ENCODE results near the gene TRIM64C. TPM values are rescaled to one million over a fixed set of nuclear protein-coding genes. Genes with fewer than 3 reads are reported as not detected.
"Not testable (repeated sequence)": the region's sequence is repeated elsewhere in the genome, so short reads cannot be mapped to it uniquely, and the experiment has no call there.

TRIM64C gene, protein sequence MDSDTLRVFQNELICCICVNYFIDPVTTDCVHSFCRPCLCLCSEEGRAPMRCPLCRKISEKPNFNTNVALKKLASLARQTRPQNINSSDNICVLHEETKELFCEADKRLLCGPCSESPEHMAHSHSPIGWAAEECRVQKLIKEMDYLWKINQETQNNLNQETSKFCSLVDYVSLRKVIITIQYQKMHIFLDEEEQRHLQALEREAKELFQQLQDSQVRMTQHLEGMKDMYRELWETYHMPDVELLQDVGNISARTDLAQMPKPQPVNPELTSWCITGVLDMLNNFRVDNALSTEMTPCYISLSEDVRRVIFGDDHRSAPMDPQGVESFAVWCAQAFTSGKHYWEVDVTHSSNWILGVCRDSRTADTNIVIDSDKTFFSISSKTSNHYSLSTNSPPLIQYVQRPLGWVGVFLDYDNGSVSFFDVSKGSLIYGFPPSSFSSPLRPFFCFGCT
- not detected for total RNA-seq

GRCh38 chr11:49059012-49059411 lies at the start of gene TRIM64C:
Gene TRIM64C, minus strand, starts transcription at chr11:49059112. Its CDS starts 0 bp downstream, at chr11:49059112.
- DNase-seq; CTCF ChIA-PET; H3K4me1 Mint-ChIP-seq; H3K4me3 Mint-ChIP-seq; H3K36me3 Mint-ChIP-seq (ENCODE audit: low read depth); H3K27ac Mint-ChIP-seq; POLR2A ChIA-PET; H3K27me3 Mint-ChIP-seq; H3K9me3 Mint-ChIP-seq: not testable (repeated sequence)

DNA sequence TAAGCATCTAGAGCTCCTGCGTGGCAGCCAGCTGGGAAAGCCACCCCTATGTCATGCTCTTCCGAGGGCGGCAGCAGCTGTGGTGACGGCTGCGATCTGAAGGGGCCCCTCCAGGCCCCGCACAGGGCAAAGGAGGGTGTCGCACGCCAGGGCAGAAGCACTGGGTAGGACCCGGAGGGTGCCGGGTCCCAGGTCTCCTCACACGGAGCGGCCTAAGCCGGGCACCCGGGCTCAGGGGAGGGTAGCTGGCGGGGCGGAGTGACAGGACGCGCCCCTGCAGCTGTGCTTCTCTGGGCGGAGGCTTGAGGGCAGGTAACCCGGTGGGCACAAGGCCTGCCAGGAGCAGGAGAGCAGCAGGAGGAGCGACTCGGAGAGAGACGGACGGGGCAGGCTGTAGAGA lies 43.4 kb upstream of the TRIM64C start:
- not testable (repeated sequence) for H3K27me3 Mint-ChIP-seq, H3K4me1 Mint-ChIP-seq

GRCh38 chr11:49069897-49070296 lies 11.0 kb upstream of the TRIM64C start:
- H3K27ac Mint-ChIP-seq; H3K27me3 Mint-ChIP-seq; H3K9me3 Mint-ChIP-seq; DNase-seq; POLR2A ChIA-PET; H3K4me1 Mint-ChIP-seq; H3K4me3 Mint-ChIP-seq; CTCF ChIA-PET; H3K36me3 Mint-ChIP-seq (ENCODE audit: low read depth): not testable (repeated sequence)

More for the DNA sequence above, 43.4 kb upstream of the TRIM64C start:
- H3K9me3 Mint-ChIP-seq; DNase-seq; POLR2A ChIA-PET; H3K36me3 Mint-ChIP-seq (ENCODE audit: low read depth); CTCF ChIA-PET; H3K4me3 Mint-ChIP-seq; H3K27ac Mint-ChIP-seq: not testable (repeated sequence)

GRCh38 chr11:49049821-49050220 lies 9.1 kb downstream of the TRIM64C start:
- POLR2A ChIA-PET, H3K9me3 Mint-ChIP-seq: not testable (repeated sequence)

DNA sequence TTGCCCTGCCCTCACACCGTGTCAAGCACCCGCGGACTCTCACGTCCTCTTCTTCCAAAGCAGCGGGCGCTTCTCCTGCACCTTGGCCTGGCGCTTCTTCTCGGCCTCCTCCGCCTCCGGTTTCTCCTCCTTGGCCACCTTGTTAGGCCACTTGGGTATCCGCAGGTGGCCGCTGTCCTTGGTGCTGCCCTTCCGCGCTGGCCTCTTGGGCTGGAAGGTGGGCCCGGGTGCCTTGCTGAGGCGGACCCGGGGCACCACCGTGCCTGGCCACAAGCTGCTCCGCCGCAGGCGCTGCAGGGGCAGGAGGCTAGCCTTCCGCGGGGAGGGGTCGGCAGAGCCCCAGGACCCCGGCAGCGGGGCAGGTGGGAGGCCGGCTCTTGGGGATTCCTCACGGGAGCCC lies 10.7 kb downstream of the TRIM64C start:
- POLR2A ChIA-PET; H3K4me3 Mint-ChIP-seq; H3K9me3 Mint-ChIP-seq; CTCF ChIA-PET; H3K4me1 Mint-ChIP-seq; H3K27me3 Mint-ChIP-seq; H3K27ac Mint-ChIP-seq; H3K36me3 Mint-ChIP-seq (ENCODE audit: low read depth); DNase-seq: not testable (repeated sequence)

More at GRCh38 chr11:49049821-49050220, 9.1 kb downstream of the TRIM64C start:
- CTCF ChIA-PET; H3K4me3 Mint-ChIP-seq; H3K27me3 Mint-ChIP-seq; H3K36me3 Mint-ChIP-seq (ENCODE audit: low read depth); H3K27ac Mint-ChIP-seq; DNase-seq; H3K4me1 Mint-ChIP-seq: not testable (repeated sequence)

- H3K27ac Mint-ChIP-seq; H3K27me3 Mint-ChIP-seq; H3K4me1 Mint-ChIP-seq; H3K9me3 Mint-ChIP-seq; DNase-seq; CTCF ChIA-PET; H3K4me3 Mint-ChIP-seq; H3K36me3 Mint-ChIP-seq (ENCODE audit: low read depth); POLR2A ChIA-PET: not testable (repeated sequence)
Measured at GRCh38 chr11:49028523-49028922, 30.4 kb downstream of the TRIM64C start, which contains the start of gene TRIM49B. Gene TRIM49B, plus strand, starts transcription at chr11:49028823. Its CDS starts 2,777 bp downstream, at chr11:49031600.

Other genes starting within 250 kb of the TRIM64C start
- not detected for gene TRIM51G, start 75.2 kb downstream of the TRIM64C start, total RNA-seq
- not detected for gene TRIM49B, start 30.3 kb downstream of the TRIM64C start, total RNA-seq
- not detected for gene FOLH1, start 149.5 kb upstream of the TRIM64C start, total RNA-seq

All from activated CD4-positive, alpha-beta memory T cell treated with anti-CD3 and anti-CD28 coated beads, Interleukin-2, amount 10 ng/mL, durations not matched to agents 7 days and 5 days (primary cell).